ENCODE results near the gene IFNL4. TPM values are rescaled to one million over a fixed set of nuclear protein-coding genes. Genes with fewer than 3 reads are reported as not detected.
A peak's percentile ranks its signal among the peaks of the same experiment; 100 is the strongest.

The IFNL4 gene
- total RNA-seq, 1 donor from 2014 or later: not detected

DNA sequence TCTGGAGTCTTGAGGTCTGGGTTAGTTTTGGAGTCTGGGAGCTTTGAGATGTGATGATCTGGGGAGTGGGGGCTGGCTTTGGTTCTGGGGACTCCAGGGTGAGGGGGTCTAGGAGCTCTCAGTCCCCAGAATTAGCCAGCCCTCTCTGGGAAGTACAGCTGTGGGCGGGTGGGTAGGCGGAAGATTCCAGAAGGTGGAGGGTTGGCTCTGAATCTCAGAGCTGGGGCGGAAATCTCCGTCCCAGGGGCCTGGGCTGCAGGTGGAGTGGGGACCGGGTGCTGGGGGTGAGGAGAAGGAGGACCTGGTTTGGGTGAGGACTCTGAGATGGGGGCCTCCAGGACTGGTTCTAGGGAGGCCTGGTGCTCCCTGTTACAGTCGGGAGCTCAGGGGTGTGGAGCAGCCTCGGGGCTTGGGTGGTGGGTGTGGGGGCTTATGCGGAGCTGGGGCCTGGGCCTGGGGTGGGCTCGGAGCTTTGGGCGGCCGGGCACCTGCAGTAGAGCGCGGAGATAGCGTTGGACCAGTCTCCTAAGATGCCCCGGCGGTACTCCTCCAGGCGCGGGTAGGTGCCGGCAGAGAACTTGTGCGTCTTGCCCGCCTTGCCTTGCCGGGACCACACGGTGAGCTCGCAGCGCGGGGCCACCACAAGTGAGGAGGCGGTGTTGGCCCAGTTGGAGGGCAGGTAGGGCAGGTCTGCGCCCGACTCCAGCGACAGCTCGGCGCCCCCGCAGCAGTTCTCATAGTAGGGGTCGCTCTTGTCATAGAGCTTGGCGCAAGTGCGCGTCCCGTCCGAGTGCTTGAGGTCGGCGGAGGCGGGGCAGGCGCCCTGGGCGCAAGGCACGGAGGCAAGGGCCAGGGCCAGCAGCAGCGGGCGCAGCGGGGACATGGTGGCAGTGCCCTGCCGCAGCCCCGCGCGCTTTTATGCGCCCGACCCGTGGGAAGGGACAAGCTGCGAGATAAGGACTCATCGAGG, 45.0 kb downstream of the IFNL4 start, which contains the start of gene SYCN:
Gene SYCN (minus strand): TSS at position 892 of the 970 bp plus-strand sequence. CDS start 9 bp downstream, at position 883.
- Mint-ChIP-seq H3K4me1 (peaks cover 10% of the 10 kb centered on the region), H3K27me3 (ENCODE audit: insufficient read depth, low read depth) (peaks cover 10% of the 10 kb centered on the region), H3K4me3 (no peak within 1 kb of the TSS), H3K36me3 (no peaks in the 10 kb centered on the region), H3K27ac (peak within 1 kb of the TSS; percentile 19), H3K9me3 (no peaks in the 10 kb centered on the region)
- no peak within 1 kb of the TSS for H3K4me3 ChIP-seq
- H3K27ac ChIP-seq: no peak within 1 kb of the TSS
- H3K4me1 ChIP-seq: no peaks in the 10 kb centered on the region
- TF ChIP-seq EZH2 (IDR thresholded peaks at IDR 0.05): no peak
- TF ChIP-seq, protein P1, sequence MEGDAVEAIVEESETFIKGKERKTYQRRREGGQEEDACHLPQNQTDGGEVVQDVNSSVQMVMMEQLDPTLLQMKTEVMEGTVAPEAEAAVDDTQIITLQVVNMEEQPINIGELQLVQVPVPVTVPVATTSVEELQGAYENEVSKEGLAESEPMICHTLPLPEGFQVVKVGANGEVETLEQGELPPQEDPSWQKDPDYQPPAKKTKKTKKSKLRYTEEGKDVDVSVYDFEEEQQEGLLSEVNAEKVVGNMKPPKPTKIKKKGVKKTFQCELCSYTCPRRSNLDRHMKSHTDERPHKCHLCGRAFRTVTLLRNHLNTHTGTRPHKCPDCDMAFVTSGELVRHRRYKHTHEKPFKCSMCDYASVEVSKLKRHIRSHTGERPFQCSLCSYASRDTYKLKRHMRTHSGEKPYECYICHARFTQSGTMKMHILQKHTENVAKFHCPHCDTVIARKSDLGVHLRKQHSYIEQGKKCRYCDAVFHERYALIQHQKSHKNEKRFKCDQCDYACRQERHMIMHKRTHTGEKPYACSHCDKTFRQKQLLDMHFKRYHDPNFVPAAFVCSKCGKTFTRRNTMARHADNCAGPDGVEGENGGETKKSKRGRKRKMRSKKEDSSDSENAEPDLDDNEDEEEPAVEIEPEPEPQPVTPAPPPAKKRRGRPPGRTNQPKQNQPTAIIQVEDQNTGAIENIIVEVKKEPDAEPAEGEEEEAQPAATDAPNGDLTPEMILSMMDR (IDR thresholded peaks at IDR 0.05): no peak
- no peak for TF ChIP-seq EZH2phosphoT487 (IDR thresholded peaks at IDR 0.05)
- peaks cover 25% of the 10 kb centered on the region for H3K27me3 ChIP-seq
- no peak within 1 kb of the TSS for H3K9ac ChIP-seq
- no peaks in the 10 kb centered on the region for H3K36me3 ChIP-seq
- H4K20me1 ChIP-seq (ENCODE audit: low read depth): no peaks in the 10 kb centered on the region
- no peak within 1 kb of the TSS for H3K4me2 ChIP-seq
- H3K79me2 ChIP-seq (ENCODE audit: low read depth): no peaks in the 10 kb centered on the region
- H2AFZ ChIP-seq (replicated peaks): no peak within 1 kb of the TSS
- H3F3A ChIP-seq (ENCODE audit: low read depth): no peaks in the 10 kb centered on the region
- DNase-seq (ENCODE audit: low spot score): no peak
- H3K9me3 ChIP-seq (ENCODE audit: low read depth): no peaks in the 10 kb centered on the region

DNA sequence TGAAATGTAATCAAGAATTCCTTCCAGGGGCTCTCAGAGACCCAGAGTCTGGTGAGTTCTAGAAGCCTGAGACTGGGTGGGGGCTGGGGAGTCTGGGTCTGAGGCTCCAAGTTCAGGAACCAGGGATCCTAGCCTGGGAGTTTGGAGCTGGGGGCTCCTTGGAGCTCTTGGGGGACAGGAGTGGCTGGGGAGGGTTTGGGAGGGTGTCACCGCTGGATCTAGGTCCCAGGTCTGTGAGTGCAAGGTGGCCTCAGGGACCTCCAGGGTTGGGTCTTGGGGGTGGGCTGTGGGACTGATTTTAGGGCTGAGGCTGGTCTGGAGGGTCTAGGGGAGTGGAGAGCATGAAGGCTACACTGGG, 45.7 kb downstream of the IFNL4 start:
- Mint-ChIP-seq H3K27me3 (ENCODE audit: insufficient read depth, low read depth) (peaks cover 14% of the 10 kb centered on the region), H3K36me3 (no peaks in the 10 kb centered on the region), H3K4me3 (no peak overlapping the region), H3K27ac (no peak overlapping the region), H3K9me3 (no peaks in the 10 kb centered on the region), H3K4me1 (peaks cover 10% of the 10 kb centered on the region)
- Histone ChIP-seq H3K4me3 (no peak overlapping the region), H3K27me3 (peaks cover 32% of the 10 kb centered on the region), H3K9ac (no peak overlapping the region), H4K20me1 (ENCODE audit: low read depth) (no peaks in the 10 kb centered on the region), H3K36me3 (no peaks in the 10 kb centered on the region), H3K4me2 (no peak overlapping the region), H3K27ac (no peak overlapping the region), H2AFZ (replicated peaks) (no peak overlapping the region), H3K79me2 (ENCODE audit: low read depth) (no peaks in the 10 kb centered on the region), H3K9me3 (ENCODE audit: low read depth) (no peaks in the 10 kb centered on the region), H3F3A (ENCODE audit: low read depth) (no peaks in the 10 kb centered on the region), H3K4me1 (no peaks in the 10 kb centered on the region)
- TF ChIP-seq, protein P1 (IDR thresholded peaks at IDR 0.05): no peak
- TF ChIP-seq EZH2phosphoT487 (IDR thresholded peaks at IDR 0.05): no peak
- DNase-seq (ENCODE audit: low spot score): no peak

DNA sequence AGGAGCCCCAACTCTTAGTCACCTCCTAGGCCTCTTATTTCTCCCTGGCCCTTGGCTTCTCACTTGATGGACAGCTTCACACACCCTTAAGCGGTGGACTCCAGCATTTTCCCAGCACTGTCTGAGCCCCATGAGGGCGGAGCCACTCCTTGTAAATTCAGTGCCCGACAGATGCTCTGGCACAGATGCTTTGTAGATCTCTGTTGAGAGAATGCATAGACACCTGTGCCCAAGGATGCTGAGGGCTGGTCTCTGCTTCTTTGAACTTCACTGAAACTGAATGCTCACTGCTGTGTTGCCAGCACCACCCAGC, 47.9 kb downstream of the IFNL4 start:
- Histone ChIP-seq H3K4me2 (no peak overlapping the region), H2AFZ (replicated peaks) (no peak overlapping the region), H3K4me1 (peaks cover 6% of the 10 kb centered on the region), H3F3A (ENCODE audit: low read depth) (peaks cover 10% of the 10 kb centered on the region), H3K4me3 (no peak overlapping the region), H3K27ac (no peak overlapping the region), H3K9me3 (ENCODE audit: low read depth) (no peaks in the 10 kb centered on the region), H3K79me2 (ENCODE audit: low read depth) (no peaks in the 10 kb centered on the region), H3K27me3 (peaks cover 54% of the 10 kb centered on the region), H3K36me3 (no peaks in the 10 kb centered on the region), H4K20me1 (ENCODE audit: low read depth) (no peaks in the 10 kb centered on the region), H3K9ac (no peak overlapping the region)
- H3K36me3 Mint-ChIP-seq: no peaks in the 10 kb centered on the region
- peaks cover 28% of the 10 kb centered on the region for H3K27me3 Mint-ChIP-seq (ENCODE audit: insufficient read depth, low read depth)
- H3K27ac Mint-ChIP-seq: no peak overlapping the region
- no peaks in the 10 kb centered on the region for H3K9me3 Mint-ChIP-seq
- no peak for TF ChIP-seq EZH2phosphoT487 (IDR thresholded peaks at IDR 0.05)
- TF ChIP-seq, protein P1 (IDR thresholded peaks at IDR 0.05): no peak
- no peak for TF ChIP-seq EZH2 (IDR thresholded peaks at IDR 0.05)
- peaks cover 22% of the 10 kb centered on the region for H3K4me1 Mint-ChIP-seq
- no peak for DNase-seq (ENCODE audit: low spot score)
- H3K4me3 Mint-ChIP-seq: peak overlapping the region; percentile 10

Measured in neural progenitor cell (in vitro differentiated cells).